Epithelial cell of esophagus (primary cell): ENCODE data around the gene MYOM1.

Experiments used
- DNase-seq: peaks from one replicate; pipeline ENCODE4 v3.0.0; 2010; ENCODE audit warnings: low read depth
- H3K4me3 ChIP-seq: 2 replicates; pipeline ENCODE4 v1.5.1; 2011; ENCODE audit warnings: mild to moderate bottlenecking, low read length, control low read depth
- TF ChIP-seq, protein P1 (sequence below): IDR thresholded peaks from 2 replicates; pipeline ENCODE4 v1.5.1; 2011; ENCODE audit warnings: low read depth, mild to moderate bottlenecking, low read length, control low read depth, inconsistent platforms; ENCODE audit not compliant: insufficient read depth; ENCODE audit errors: missing control alignments

The MYOM1 gene

DNA sequence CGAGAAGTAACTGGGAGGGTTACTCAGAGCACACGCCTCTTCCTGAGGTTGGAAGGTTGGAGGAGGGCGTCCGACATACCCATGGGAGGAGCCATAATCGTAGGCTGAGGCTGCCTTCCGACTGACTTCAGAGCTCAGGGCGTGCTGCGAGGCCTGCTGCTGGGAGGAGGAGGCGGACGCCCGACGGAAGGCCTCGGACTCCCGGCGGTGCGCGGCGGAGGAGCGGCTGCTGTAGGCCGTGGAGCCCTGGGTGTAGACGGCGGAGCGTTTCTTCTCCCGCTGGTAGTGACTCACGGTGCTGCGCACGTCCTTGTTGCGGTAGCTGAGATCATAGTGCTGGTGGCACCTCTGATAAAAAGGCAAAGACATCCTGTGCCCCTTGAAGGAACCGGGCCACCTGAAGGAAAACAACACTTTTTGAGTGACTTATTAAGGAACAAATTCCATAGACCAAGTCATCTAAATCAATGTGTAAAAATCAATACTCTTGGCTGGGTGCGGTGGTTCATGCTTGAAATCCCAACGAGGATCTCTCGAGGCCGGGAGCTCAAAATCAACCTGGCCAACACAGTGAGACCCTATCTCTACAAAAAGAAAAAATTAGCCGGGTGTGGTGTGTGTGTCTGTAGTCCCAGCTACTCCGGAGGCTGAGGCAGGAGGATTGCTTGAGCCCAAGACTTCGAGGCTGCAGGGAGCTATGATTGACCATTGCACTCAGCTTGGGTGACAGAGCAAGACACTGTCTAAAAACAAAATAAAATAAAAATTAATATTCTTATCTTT, 4.7 kb downstream of the MYOM1 start:
- TF ChIP-seq, protein P1, sequence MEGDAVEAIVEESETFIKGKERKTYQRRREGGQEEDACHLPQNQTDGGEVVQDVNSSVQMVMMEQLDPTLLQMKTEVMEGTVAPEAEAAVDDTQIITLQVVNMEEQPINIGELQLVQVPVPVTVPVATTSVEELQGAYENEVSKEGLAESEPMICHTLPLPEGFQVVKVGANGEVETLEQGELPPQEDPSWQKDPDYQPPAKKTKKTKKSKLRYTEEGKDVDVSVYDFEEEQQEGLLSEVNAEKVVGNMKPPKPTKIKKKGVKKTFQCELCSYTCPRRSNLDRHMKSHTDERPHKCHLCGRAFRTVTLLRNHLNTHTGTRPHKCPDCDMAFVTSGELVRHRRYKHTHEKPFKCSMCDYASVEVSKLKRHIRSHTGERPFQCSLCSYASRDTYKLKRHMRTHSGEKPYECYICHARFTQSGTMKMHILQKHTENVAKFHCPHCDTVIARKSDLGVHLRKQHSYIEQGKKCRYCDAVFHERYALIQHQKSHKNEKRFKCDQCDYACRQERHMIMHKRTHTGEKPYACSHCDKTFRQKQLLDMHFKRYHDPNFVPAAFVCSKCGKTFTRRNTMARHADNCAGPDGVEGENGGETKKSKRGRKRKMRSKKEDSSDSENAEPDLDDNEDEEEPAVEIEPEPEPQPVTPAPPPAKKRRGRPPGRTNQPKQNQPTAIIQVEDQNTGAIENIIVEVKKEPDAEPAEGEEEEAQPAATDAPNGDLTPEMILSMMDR: no peak
- no peak overlapping the region for H3K4me3 ChIP-seq

DNA sequence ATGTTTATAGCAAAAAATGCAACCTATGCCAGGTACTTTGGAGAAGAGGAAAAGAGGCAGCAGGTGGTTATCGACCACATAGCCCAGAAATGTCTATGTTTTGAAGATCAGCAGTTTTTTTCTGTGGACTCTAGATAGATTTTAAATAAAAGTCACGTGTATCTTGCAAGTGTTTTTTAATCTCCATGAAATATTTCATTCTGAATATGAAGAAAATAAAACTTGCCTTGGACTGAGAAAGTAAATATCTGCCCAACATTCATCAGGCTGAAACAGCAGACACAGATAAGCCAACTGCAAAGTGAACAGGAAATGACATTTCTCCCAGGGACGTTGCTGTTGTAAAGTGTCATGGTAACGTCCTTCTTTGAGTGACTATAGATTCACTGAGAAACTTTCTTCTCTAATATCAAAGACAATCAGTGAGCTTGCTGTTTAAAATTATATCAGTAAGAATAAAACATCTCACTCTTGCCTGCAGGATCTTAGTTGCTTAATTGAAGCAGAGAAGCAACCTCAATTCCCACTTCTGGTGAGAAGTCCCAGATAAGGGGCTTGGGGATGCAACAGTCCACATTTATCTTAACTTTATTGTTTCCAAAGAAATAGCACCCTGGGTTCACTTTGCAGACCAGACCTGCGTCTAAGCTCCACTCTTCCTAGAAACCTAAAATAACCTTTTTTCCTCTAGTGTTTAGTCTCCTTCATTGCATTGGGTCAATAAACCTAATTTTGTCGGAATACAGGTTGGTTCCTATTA, 6.3 kb downstream of the MYOM1 start:
- DNase-seq: no peak
- TF ChIP-seq, protein P1: no peak
- H3K4me3 ChIP-seq: no peak overlapping the region

More for the DNA sequence above, 4.7 kb downstream of the MYOM1 start:
- DNase-seq: no peak

DNA sequence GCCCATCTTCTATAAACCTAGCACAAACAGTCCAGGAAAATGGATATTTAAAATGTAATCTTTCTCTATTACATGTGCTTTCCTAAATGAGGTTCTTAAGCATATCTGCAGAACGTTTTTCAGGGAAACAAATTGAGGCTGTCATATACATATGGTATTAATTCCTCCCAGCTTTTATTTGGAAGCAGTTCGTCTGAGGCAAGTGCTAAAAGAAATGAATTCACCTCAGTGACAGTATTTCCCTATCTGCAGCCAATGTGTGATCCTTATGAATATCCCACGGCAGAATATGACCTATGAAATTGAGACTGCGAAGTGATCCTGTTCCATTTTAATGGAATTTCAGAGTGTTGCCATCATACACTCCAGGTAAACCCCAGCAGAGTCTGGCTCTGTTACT, 7.1 kb downstream of the MYOM1 start:
- H3K4me3 ChIP-seq: no peak overlapping the region
- DNase-seq: no peak
- TF ChIP-seq, protein P1: no peak

DNA sequence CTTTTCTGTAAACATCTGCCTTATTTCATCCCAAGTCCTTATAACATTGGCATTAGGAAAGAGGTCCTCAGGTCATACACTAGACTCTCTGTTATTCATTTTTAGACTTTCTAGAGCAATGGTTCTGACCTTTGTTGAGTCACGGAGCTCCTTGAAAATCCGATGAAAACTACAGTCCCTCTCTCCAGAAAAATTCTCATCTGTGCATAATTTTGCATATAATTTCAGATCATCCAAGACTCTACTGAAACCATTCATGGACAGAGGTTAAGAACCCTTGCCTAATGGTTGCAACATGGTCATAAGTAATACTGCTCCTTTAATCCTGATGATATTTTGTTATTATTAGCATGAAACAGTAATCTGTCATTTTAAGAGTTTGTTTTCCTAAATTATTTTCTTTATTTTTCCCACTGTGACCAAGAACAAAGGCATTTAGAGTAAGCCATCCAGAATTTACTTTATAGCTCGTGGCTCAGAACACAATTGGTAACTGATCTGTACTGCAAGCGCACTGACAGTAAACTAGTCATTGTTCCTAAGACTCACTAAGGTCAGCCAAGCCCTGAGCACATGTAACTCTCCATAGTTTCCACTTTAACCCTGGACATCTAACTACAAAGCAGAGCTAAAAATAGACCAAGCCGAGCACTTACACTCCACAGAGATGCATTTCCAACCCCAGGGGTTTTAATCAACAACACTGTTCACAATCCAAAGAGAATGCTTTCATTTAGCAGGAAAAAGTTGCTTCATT, 8.4 kb downstream of the MYOM1 start:
- no peak for DNase-seq

DNA sequence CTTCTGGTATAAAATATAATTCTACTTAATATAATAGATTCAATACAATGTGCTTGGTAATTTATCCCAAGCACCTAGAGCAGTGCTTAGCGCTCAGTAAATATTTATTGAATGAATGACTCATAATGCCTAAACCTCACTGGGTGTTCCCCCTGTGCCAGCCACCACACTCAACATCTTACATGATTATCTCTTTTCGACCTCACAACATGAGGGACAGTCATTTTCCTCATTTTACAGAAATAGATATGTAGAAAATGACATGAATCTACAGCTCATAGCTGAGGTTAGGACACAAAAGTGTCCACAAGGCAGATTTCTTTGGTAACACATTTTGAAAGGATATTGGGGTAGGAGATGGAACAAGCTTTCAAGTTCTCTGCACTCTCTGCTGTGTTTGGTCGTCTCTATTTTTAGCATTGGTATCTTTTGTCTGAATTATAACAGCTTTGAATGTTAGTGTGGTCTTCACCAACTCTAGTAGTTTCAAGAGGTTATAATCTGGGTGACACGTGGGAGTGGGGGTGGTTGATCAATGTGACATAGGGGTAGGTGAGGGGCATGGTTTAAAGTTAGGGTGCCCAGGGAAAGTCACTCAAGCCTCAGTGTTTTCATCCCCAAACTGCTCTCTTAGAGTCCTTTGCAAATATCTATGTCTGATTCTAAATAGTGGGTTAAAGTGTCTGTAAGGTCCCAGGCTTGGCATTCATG, 9.8 kb downstream of the MYOM1 start:
- TF ChIP-seq, protein P1: no peak
- no peak overlapping the region for H3K4me3 ChIP-seq
- DNase-seq: peak; percentile 9

More for the DNA sequence above, 8.4 kb downstream of the MYOM1 start:
- TF ChIP-seq, protein P1: no peak
- H3K4me3 ChIP-seq: no peak overlapping the region

DNA sequence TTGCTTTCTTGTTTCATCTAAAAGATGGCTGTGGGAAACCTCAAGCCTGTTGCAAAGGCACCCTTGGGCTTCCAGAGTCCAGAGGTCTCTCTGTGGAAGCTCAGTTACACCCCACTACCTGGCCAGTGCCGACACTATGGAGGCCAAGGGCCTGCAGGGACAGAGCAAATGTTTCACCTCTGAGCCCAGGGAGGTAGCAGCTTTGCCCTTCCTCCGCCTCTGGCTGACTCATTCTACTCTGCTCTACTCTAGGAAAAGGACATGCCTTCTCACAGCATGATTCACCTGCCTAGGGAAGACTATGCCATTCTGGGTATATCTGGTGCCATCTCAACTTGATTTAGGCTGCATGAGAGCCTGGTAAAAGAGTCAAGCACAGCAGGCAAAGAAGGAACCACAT, 12.2 kb downstream of the MYOM1 start:
- DNase-seq: peak; percentile 79
- TF ChIP-seq, protein P1: no peak
- no peak overlapping the region for H3K4me3 ChIP-seq
